Measurements from ENCODE around the gene MEPCE.

GRCh38 chr7:100407285-100408180, 22.1 kb upstream of the MEPCE start:
- no peak for TF ChIP-seq SRF (IDR thresholded peaks at IDR 0.05; ENCODE audit: low read depth, low read length)
- no peak for TF ChIP-seq EGR1 (IDR thresholded peaks at IDR 0.05; ENCODE audit: borderline replicate concordance, low read depth, low read length)

All from H1 (cell line).